Esophagus muscularis mucosa (tissue), 3 donors: ENCODE results near the gene LRCOL1.

Source experiments
- EP300 ChIP-seq: sonication (generic); formaldehyde crosslinking; IDR thresholded peaks from one replicate; pipeline ENCODE4 v1.6.1; 2017; ENCODE audit warnings: antibody characterized with exemption
- TF ChIP-seq, protein P1 (sequence below), 3 experiments: fragments of 200-600 bp in 2 of 3; fragments of 450-650 bp in 1 of 3; sonication (generic) in 2 of 3; IDR thresholded peaks; one replicate each; pipeline ENCODE4 v1.5.1; 2017 to 2019; ENCODE audit warnings: antibody characterized with exemption in 3 of 3, mild to moderate bottlenecking in 2 of 3, moderate library complexity in 1 of 3

DNA sequence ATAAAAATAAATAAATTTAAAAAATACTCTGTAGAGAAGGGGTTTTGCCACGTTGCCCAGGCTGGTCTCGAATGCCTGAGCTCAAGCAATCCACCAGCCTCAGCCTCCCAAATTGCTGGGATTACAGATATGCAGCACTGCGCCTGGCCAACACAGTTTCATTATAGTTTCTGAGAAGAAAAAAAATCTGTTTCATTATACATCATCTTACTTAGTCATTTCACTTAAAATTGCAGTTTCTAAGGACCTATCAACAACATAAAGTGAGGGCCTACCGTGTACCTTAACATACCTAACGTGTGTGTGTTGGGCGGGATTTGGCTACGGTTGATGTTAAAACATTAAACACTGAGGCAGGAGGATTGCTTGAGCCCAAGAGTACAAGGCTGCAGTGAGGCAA, 36.5 kb upstream of the LRCOL1 start:
- no peak for TF ChIP-seq EP300
- TF ChIP-seq, protein P1, sequence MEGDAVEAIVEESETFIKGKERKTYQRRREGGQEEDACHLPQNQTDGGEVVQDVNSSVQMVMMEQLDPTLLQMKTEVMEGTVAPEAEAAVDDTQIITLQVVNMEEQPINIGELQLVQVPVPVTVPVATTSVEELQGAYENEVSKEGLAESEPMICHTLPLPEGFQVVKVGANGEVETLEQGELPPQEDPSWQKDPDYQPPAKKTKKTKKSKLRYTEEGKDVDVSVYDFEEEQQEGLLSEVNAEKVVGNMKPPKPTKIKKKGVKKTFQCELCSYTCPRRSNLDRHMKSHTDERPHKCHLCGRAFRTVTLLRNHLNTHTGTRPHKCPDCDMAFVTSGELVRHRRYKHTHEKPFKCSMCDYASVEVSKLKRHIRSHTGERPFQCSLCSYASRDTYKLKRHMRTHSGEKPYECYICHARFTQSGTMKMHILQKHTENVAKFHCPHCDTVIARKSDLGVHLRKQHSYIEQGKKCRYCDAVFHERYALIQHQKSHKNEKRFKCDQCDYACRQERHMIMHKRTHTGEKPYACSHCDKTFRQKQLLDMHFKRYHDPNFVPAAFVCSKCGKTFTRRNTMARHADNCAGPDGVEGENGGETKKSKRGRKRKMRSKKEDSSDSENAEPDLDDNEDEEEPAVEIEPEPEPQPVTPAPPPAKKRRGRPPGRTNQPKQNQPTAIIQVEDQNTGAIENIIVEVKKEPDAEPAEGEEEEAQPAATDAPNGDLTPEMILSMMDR (IDR thresholded peaks at IDR 0.05), result no peak
